ENCODE data around the gene ENOPH1.

GRCh38 chr4:82484996-82485783 is 54.8 kb downstream of the ENOPH1 start:
- TF ChIP-seq EZH2phosphoT487 (IDR thresholded peaks at IDR 0.05; ENCODE audit: insufficient read depth, low read depth) = no peak
- TF ChIP-seq EZH2 (IDR thresholded peaks at IDR 0.05; ENCODE audit: insufficient read depth, poor library complexity, severe bottlenecking) = no peak
